T-cell (primary cell): ENCODE data around the gene ATP2B2. TPM values are rescaled to one million over a fixed set of nuclear protein-coding genes. Genes with fewer than 3 reads are reported as not detected.
"Not testable (repeated sequence)": the region's sequence is repeated elsewhere in the genome, so short reads cannot be mapped to it uniquely, and the experiment has no call there.

Source experiments
- ATAC-seq, 4 experiments: fragments of 200-7000 bp in 3 of 4; fragments of 150-1000 bp in 1 of 4; cut with Tn5 transposase; replicated peaks in 1 of 4; 1 replicate in 3 of 4; 2 replicates in 1 of 4; pipeline ENCODE4 v1.10.0; 2021; ENCODE audit warnings: moderate library complexity in 3 of 4, mild to moderate bottlenecking in 2 of 4, moderate number of reproducible peaks in 1 of 4
- CTCF ChIA-PET, 2 donors: fragments of 300-600 bp; sonication (Branson Sonifier 250); formaldehyde crosslinking; loops; one replicate each; lab custom pipeline; 2022; ENCODE audit warnings: antibody characterized with exemption in 2 of 2; lab: Charles Lee
- POLR2A ChIA-PET, 2 donors: fragments of 300-600 bp; sonication (Branson Sonifier 250); formaldehyde crosslinking; loops; one replicate each; lab custom pipeline; 2022; ENCODE audit warnings: antibody characterized with exemption in 2 of 2; lab: Charles Lee
- DNase-seq, 35 experiments: peaks; one replicate each; pipeline versions ENCODE4 v3.0.0 to v3.0.0-alpha.2; 2013 to 2023
- H3K27ac ChIP-seq: one replicate; pipeline ENCODE4 v1.5.1; 2013; ENCODE audit warnings: low read length
- H3K27me3 ChIP-seq, 2 experiments: replicated peaks in 1 of 2; 1 replicate in 1 of 2; 2 replicates in 1 of 2; pipeline versions ENCODE4 v1.6.1 to v1.7.0; 2013; ENCODE audit warnings: low read length in 1 of 2, mixed read lengths in 1 of 2; ENCODE audit not compliant: control insufficient read depth in 2 of 2, insufficient read depth in 2 of 2; ENCODE audit errors: extremely low read depth in 1 of 2
- H3K36me3 ChIP-seq, 2 donors: 1 replicate in 1 of 2; 2 replicates in 1 of 2; pipeline versions ENCODE4 v1.6.1 to v1.7.0; 2013; ENCODE audit warnings: low read length in 1 of 2; ENCODE audit not compliant: control insufficient read depth in 2 of 2, insufficient read depth in 1 of 2; ENCODE audit errors: extremely low read depth in 1 of 2
- H3K4me1 ChIP-seq, 2 experiments: 1 replicate in 1 of 2; 2 replicates in 1 of 2; pipeline versions ENCODE4 v1.6.1 to v1.7.0; 2013; ENCODE audit warnings: low read length in 2 of 2, mixed read lengths in 1 of 2; ENCODE audit not compliant: insufficient read depth in 2 of 2, control insufficient read depth in 1 of 2; ENCODE audit errors: extremely low read depth in 1 of 2
- H3K4me3 ChIP-seq, 2 donors: 1 replicate in 1 of 2; 2 replicates in 1 of 2; pipeline versions ENCODE4 v1.5.1 to v1.7.0; 2013; ENCODE audit warnings: mild to moderate bottlenecking in 2 of 2, low read length in 1 of 2, moderate library complexity in 1 of 2; ENCODE audit not compliant: control insufficient read depth in 1 of 2; ENCODE audit errors: extremely low read depth in 1 of 2
- H3K9me3 ChIP-seq: 2 replicates; pipeline ENCODE4 v1.7.0; 2013
- H3K27ac Mint-ChIP-seq, 2 donors: one replicate each; pipeline ENCODE4 v1.8.0; 2020 to 2021; ENCODE audit warnings: mild to moderate bottlenecking in 2 of 2, mixed read lengths in 2 of 2
- H3K27me3 Mint-ChIP-seq, 2 donors: one replicate each; pipeline ENCODE4 v1.8.0; 2021 to 2022; ENCODE audit warnings: mixed read lengths in 2 of 2
- H3K36me3 Mint-ChIP-seq: one replicate; pipeline ENCODE4 v1.8.0; 2021; ENCODE audit warnings: mixed read lengths
- H3K4me1 Mint-ChIP-seq, 3 donors: one replicate each; pipeline ENCODE4 v1.8.0; 2020 to 2022; ENCODE audit warnings: mixed read lengths in 3 of 3, mild to moderate bottlenecking in 1 of 3
- H3K4me3 Mint-ChIP-seq, 3 donors: one replicate each; pipeline ENCODE4 v1.8.0; 2020 to 2022; ENCODE audit warnings: mild to moderate bottlenecking in 3 of 3, mixed read lengths in 3 of 3, moderate library complexity in 3 of 3
- H3K9me3 Mint-ChIP-seq, 3 donors: one replicate each; pipeline ENCODE4 v1.8.0; 2020 to 2022; ENCODE audit warnings: mixed read lengths in 3 of 3
- WGBS: methylation state at CpG from one replicate; pipeline ENCODE4 v1.1.5; 2013; ENCODE audit warnings: missing lambda C conversion rate; ENCODE audit not compliant: insufficient coverage; 5-methylcytosine and 5-hydroxymethylcytosine counted together
- total RNA-seq, 35 experiments: library from RNA in 6 of 35; stranded (reverse) in 6 of 35; fragments of 120-200 nt in 1 of 35; gene quantifications; one replicate each; pipeline versions ENCODE4 v1.2.1 to v1.2.4 and lab custom pipeline; 2013 to 2026

The ATP2B2 gene
- total RNA-seq, 5 donors from 2014 or later (not counting 1 experiment from before 2014, with no cell fraction given) = not detected

DNA sequence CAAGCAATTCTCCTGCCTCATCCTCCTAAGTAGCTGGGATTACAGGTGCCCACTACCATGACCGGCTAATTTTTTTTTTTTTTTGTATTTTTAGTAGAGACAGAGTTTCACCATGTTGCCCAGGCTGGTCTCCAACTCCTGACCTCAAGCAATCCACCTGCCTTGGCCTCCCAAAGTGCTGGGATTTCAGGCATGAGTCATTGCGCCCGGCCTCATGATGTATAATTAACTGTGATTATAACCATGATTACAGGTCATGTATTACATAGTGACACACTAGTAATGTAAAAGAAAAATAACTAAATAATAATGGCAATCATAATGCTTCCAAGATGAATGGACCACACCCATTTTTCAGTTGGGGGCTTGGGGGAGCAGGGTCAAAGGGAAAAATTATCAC, 122.9 kb downstream of the ATP2B2 start:
- H3K27ac ChIP-seq, H3K4me1 ChIP-seq, H3K4me3 ChIP-seq, DNase-seq, H3K4me1 Mint-ChIP-seq, H3K27ac Mint-ChIP-seq, H3K36me3 Mint-ChIP-seq, POLR2A ChIA-PET, H3K4me3 Mint-ChIP-seq, ATAC-seq, H3K36me3 ChIP-seq, H3K9me3 ChIP-seq, H3K27me3 Mint-ChIP-seq, H3K9me3 Mint-ChIP-seq: not testable (repeated sequence)
- CTCF ChIA-PET = interaction anchor here in 1 of 2 donors (0.7 kb wide), 1 partner anchor 356 kb away, joined by 3 read pairs; no protein-coding TSS in a partner anchor
- H3K27me3 ChIP-seq = peaks cover 0 to 17% of the 10 kb centered on the region in 2 experiments
- no CpG with 5 or more reads among the region's 3 CpGs for WGBS

GRCh38 chr3:10381336-10381735, 124.0 kb downstream of the ATP2B2 start:
- no peaks in the 10 kb centered on the region for H3K4me1 Mint-ChIP-seq
- no peak for ATAC-seq
- H3K27ac Mint-ChIP-seq = no peak overlapping the region
- Histone ChIP-seq H3K4me3 (no peak overlapping the region), H3K27me3 (peaks cover 0 to 22% of the 10 kb centered on the region in 2 experiments), H3K27ac (no peak overlapping the region), H3K4me1 (no peaks in the 10 kb centered on the region), H3K9me3 (no peaks in the 10 kb centered on the region), H3K36me3 (no peaks in the 10 kb centered on the region)
- ChIA-PET POLR2A (no interaction called here), CTCF (no interaction called here)
- H3K9me3 Mint-ChIP-seq = no peaks in the 10 kb centered on the region
- H3K4me3 Mint-ChIP-seq = no peak overlapping the region
- DNase-seq = no peak
- H3K36me3 Mint-ChIP-seq = no peaks in the 10 kb centered on the region
- peaks cover 0 to 4% of the 10 kb centered on the region in 2 donors for H3K27me3 Mint-ChIP-seq
- 83% methylated on average over 2 of the region's 4 CpGs for WGBS

GRCh38 chr3:10380906-10381305, 124.5 kb downstream of the ATP2B2 start:
- peaks cover 0 to 22% of the 10 kb centered on the region in 2 experiments for H3K27me3 ChIP-seq
- DNase-seq (no peak), ATAC-seq (no peak)
- no peaks in the 10 kb centered on the region for H3K9me3 ChIP-seq
- Mint-ChIP-seq H3K27ac (no peak overlapping the region), H3K9me3 (no peaks in the 10 kb centered on the region), H3K4me1 (no peaks in the 10 kb centered on the region), H3K4me3 (no peak overlapping the region), H3K36me3 (no peaks in the 10 kb centered on the region), H3K27me3 (peaks cover 3 to 5% of the 10 kb centered on the region in 2 donors)
- WGBS = 85% methylated on average over 2 of the region's 3 CpGs
- H3K27ac ChIP-seq = no peak overlapping the region
- POLR2A ChIA-PET = no interaction called here
- no peaks in the 10 kb centered on the region for H3K36me3 ChIP-seq
- H3K4me1 ChIP-seq = no peaks in the 10 kb centered on the region
- CTCF ChIA-PET = no interaction called here
- no peak overlapping the region for H3K4me3 ChIP-seq

- H3K36me3 Mint-ChIP-seq = no peaks in the 10 kb centered on the region
- Histone ChIP-seq H3K36me3 (no peaks in the 10 kb centered on the region), H3K27ac (no peak overlapping the region), H3K4me3 (no peak overlapping the region), H3K27me3 (peaks cover 0 to 19% of the 10 kb centered on the region in 2 experiments), H3K9me3 (no peaks in the 10 kb centered on the region), H3K4me1 (no peaks in the 10 kb centered on the region)
- 90% methylated on average over 2 of the region's 7 CpGs for WGBS
- ChIA-PET POLR2A (no interaction called here), CTCF (no interaction called here)
- H3K27ac Mint-ChIP-seq = no peak overlapping the region
- DNase-seq (no peak), ATAC-seq (no peak)
- peaks cover 3 to 6% of the 10 kb centered on the region in 2 donors for H3K27me3 Mint-ChIP-seq
- no peak overlapping the region for H3K4me3 Mint-ChIP-seq
- H3K9me3 Mint-ChIP-seq = no peaks in the 10 kb centered on the region
- H3K4me1 Mint-ChIP-seq = no peaks in the 10 kb centered on the region
These were observed 125.4 kb downstream of the ATP2B2 start for GRCh38 chr3:10379961-10380360.

GRCh38 chr3:10379161-10379560, 126.2 kb downstream of the ATP2B2 start:
- DNase-seq = no peak
- Mint-ChIP-seq H3K4me3 (no peak overlapping the region), H3K27me3 (peaks cover 3 to 6% of the 10 kb centered on the region in 2 donors), H3K9me3 (no peaks in the 10 kb centered on the region), H3K4me1 (no peaks in the 10 kb centered on the region), H3K36me3 (no peaks in the 10 kb centered on the region), H3K27ac (peak overlapping the region in 1 of 2 donors; percentile 34)
- ChIA-PET CTCF (no interaction called here), POLR2A (no interaction called here)
- no peaks in the 10 kb centered on the region for H3K9me3 ChIP-seq
- no peak for ATAC-seq
- no peaks in the 10 kb centered on the region for H3K36me3 ChIP-seq
- peaks cover 0 to 15% of the 10 kb centered on the region in 2 experiments for H3K27me3 ChIP-seq
- 87% methylated on average over 14 of the region's 15 CpGs for whole genome bisulfite sequencing
- no peak overlapping the region for H3K27ac ChIP-seq
- no peak overlapping the region for H3K4me3 ChIP-seq
- H3K4me1 ChIP-seq = no peaks in the 10 kb centered on the region

DNA sequence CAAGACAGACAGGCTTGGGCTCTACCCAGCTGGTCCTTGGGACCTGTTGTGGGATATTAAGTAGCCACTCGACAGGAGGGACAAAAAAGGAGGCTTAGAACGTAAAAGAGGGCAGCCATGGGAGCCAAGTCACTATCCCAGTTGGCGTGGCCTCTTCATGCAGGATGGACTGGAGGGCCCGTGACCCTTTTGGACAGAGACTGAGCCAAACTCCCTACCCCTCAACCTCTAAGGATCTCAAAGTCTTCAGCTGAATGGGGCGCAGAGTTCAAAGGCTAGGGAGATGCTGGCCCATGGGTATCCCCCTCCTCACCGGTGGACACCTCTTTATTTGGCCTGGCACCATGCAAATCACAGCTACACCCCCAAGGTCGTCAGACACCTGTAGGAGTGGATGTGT, 126.6 kb downstream of the ATP2B2 start:
- no peaks in the 10 kb centered on the region for H3K4me1 ChIP-seq
- DNase-seq (no peak), ATAC-seq (no peak)
- H3K4me3 ChIP-seq = no peak overlapping the region
- Mint-ChIP-seq H3K27me3 (peaks cover 3% of the 10 kb centered on the region in 2 donors), H3K36me3 (no peaks in the 10 kb centered on the region), H3K9me3 (no peaks in the 10 kb centered on the region), H3K27ac (no peak overlapping the region), H3K4me1 (no peaks in the 10 kb centered on the region), H3K4me3 (no peak overlapping the region)
- CTCF ChIA-PET = no interaction called here
- H3K9me3 ChIP-seq = no peaks in the 10 kb centered on the region
- 100% methylated on average over 2 of the region's 7 CpGs for WGBS
- no peaks in the 10 kb centered on the region for H3K36me3 ChIP-seq
- peaks cover 0 to 15% of the 10 kb centered on the region in 2 experiments for H3K27me3 ChIP-seq
- H3K27ac ChIP-seq = no peak overlapping the region
- POLR2A ChIA-PET = no interaction called here

GRCh38 chr3:10378246-10378645, 127.1 kb downstream of the ATP2B2 start:
- H3K27ac Mint-ChIP-seq = no peak overlapping the region

More at GRCh38 chr3:10378246-10378645, 127.1 kb downstream of the ATP2B2 start:
- no peak for DNase-seq
- Histone ChIP-seq H3K36me3 (no peaks in the 10 kb centered on the region), H3K4me1 (no peaks in the 10 kb centered on the region), H3K9me3 (no peaks in the 10 kb centered on the region), H3K4me3 (no peak overlapping the region), H3K27me3 (peaks cover 0 to 15% of the 10 kb centered on the region in 2 experiments), H3K27ac (no peak overlapping the region)
- Mint-ChIP-seq H3K9me3 (no peaks in the 10 kb centered on the region), H3K36me3 (no peaks in the 10 kb centered on the region), H3K4me3 (no peak overlapping the region), H3K4me1 (no peaks in the 10 kb centered on the region), H3K27me3 (peaks cover 2 to 3% of the 10 kb centered on the region in 2 donors)
- ATAC-seq = no peak
- WGBS = 68% methylated on average over 7 of the region's 16 CpGs
- POLR2A ChIA-PET = no interaction called here
- CTCF ChIA-PET = no interaction called here
